Glutamatergic neuron (in vitro differentiated cells): ENCODE results near the gene MYL5. TPM values are rescaled to one million over a fixed set of nuclear protein-coding genes. Genes with fewer than 3 reads are reported as not detected.

ENCODE experiments used
- DNase-seq: peaks from one replicate; pipeline ENCODE4 v3.0.0; 2022
- H3K27ac Mint-ChIP-seq: one replicate; pipeline ENCODE4 v1.8.0; 2020; ENCODE audit warnings: mild to moderate bottlenecking, mixed read lengths, inconsistent platforms; ENCODE audit not compliant: unreplicated experiment
- H3K27me3 Mint-ChIP-seq: one replicate; pipeline ENCODE4 v1.8.0; 2020; ENCODE audit warnings: mild to moderate bottlenecking, moderate library complexity, mixed read lengths, inconsistent platforms; ENCODE audit not compliant: unreplicated experiment
- H3K36me3 Mint-ChIP-seq: one replicate; pipeline ENCODE4 v1.8.0; 2020; ENCODE audit warnings: mild to moderate bottlenecking, mixed read lengths, inconsistent platforms; ENCODE audit not compliant: unreplicated experiment
- H3K4me1 Mint-ChIP-seq: one replicate; pipeline ENCODE4 v1.8.0; 2020; ENCODE audit warnings: mild to moderate bottlenecking, low read depth, mixed read lengths, inconsistent platforms; ENCODE audit not compliant: unreplicated experiment
- H3K4me3 Mint-ChIP-seq: one replicate; pipeline ENCODE4 v1.8.0; 2020; ENCODE audit warnings: mild to moderate bottlenecking, mixed read lengths, inconsistent platforms; ENCODE audit not compliant: unreplicated experiment
- H3K9me3 Mint-ChIP-seq: one replicate; pipeline ENCODE4 v1.8.0; 2020; ENCODE audit warnings: mild to moderate bottlenecking, moderate library complexity, mixed read lengths, inconsistent platforms; ENCODE audit not compliant: unreplicated experiment
- total RNA-seq: library from RNA; stranded (reverse); fragmentation: NEBNext Ultra II Directional; extraction: Animal tissue kit (Norgen Biotek cat#: 25700); gene quantifications from one replicate; pipeline ENCODE4 v1.2.1, GENCODE V29; 2021; ENCODE audit not compliant: unreplicated experiment
- TF ChIP-seq, protein P1 (sequence below): fragments of 200-600 bp; sonication (generic); IDR thresholded peaks from one replicate; pipeline ENCODE4 v1.5.0; 2021; ENCODE audit not compliant: partially characterized antibody, unreplicated experiment

Gene MYL5
- total RNA-seq, 1 donor from 2014 or later = 13.6 TPM

GRCh38 chr4:657834-658667 is 16.3 kb upstream of the MYL5 start:
- Mint-ChIP-seq H3K4me3 (no peak overlapping the region), H3K4me1 (no peaks in the 10 kb centered on the region), H3K9me3 (peaks cover 6% of the 10 kb centered on the region), H3K27ac (no peak overlapping the region), H3K27me3 (peaks cover 12% of the 10 kb centered on the region), H3K36me3 (peaks cover 6% of the 10 kb centered on the region)
- no peak for DNase-seq
- TF ChIP-seq, protein P1, sequence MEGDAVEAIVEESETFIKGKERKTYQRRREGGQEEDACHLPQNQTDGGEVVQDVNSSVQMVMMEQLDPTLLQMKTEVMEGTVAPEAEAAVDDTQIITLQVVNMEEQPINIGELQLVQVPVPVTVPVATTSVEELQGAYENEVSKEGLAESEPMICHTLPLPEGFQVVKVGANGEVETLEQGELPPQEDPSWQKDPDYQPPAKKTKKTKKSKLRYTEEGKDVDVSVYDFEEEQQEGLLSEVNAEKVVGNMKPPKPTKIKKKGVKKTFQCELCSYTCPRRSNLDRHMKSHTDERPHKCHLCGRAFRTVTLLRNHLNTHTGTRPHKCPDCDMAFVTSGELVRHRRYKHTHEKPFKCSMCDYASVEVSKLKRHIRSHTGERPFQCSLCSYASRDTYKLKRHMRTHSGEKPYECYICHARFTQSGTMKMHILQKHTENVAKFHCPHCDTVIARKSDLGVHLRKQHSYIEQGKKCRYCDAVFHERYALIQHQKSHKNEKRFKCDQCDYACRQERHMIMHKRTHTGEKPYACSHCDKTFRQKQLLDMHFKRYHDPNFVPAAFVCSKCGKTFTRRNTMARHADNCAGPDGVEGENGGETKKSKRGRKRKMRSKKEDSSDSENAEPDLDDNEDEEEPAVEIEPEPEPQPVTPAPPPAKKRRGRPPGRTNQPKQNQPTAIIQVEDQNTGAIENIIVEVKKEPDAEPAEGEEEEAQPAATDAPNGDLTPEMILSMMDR = no peak

- TF ChIP-seq, protein P1 = no peak
- no peak overlapping the region for H3K27ac Mint-ChIP-seq
- no peak for DNase-seq
- H3K36me3 Mint-ChIP-seq = peaks cover 6% of the 10 kb centered on the region
- H3K27me3 Mint-ChIP-seq = peaks cover 12% of the 10 kb centered on the region
- no peak overlapping the region for H3K4me3 Mint-ChIP-seq
- H3K4me1 Mint-ChIP-seq = no peaks in the 10 kb centered on the region
- peaks cover 6% of the 10 kb centered on the region for H3K9me3 Mint-ChIP-seq
Observed at GRCh38 chr4:658681-659667, 15.4 kb upstream of the MYL5 start.

- H3K4me1 Mint-ChIP-seq = no peaks in the 10 kb centered on the region
- H3K27ac Mint-ChIP-seq = no peak overlapping the region
- DNase-seq = no peak
- no peak overlapping the region for H3K4me3 Mint-ChIP-seq
- TF ChIP-seq, protein P1 = no peak
- peaks cover 16% of the 10 kb centered on the region for H3K27me3 Mint-ChIP-seq
- peaks cover 6% of the 10 kb centered on the region for H3K9me3 Mint-ChIP-seq
- peaks cover 6% of the 10 kb centered on the region for H3K36me3 Mint-ChIP-seq
Observed at GRCh38 chr4:659851-660250, 14.5 kb upstream of the MYL5 start.

DNA sequence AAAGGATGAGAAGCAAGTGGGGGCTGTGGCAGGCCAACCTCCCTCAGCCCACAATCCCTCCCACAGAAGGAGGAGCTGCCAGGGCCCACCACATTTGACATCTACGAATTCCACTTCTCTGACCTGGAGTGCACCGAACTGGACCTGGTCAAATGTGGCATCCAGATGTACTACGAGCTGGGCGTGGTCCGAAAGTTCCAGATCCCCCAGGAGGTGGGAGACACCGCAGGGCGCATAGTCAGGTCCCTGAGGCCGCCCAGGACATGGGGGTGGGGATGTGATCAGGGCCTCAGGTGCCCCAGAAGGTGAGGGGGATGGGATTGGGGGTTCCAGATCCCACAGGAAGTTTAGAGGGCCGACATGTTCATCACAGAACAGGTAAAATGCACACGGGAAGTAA is 13.9 kb upstream of the MYL5 start:
- peak; percentile 7 for DNase-seq
- Mint-ChIP-seq H3K4me3 (no peak overlapping the region), H3K27ac (no peak overlapping the region), H3K27me3 (peaks cover 18% of the 10 kb centered on the region), H3K9me3 (peaks cover 6% of the 10 kb centered on the region), H3K4me1 (no peaks in the 10 kb centered on the region), H3K36me3 (peaks cover 6% of the 10 kb centered on the region)
- TF ChIP-seq, protein P1 = no peak
